Measurements from ENCODE around the gene GPR55. TPM values are rescaled to one million over a fixed set of nuclear protein-coding genes. Genes with fewer than 3 reads are reported as not detected.

Gene GPR55
- total RNA-seq, 1 experiment from 2014 or later: not detected

DNA sequence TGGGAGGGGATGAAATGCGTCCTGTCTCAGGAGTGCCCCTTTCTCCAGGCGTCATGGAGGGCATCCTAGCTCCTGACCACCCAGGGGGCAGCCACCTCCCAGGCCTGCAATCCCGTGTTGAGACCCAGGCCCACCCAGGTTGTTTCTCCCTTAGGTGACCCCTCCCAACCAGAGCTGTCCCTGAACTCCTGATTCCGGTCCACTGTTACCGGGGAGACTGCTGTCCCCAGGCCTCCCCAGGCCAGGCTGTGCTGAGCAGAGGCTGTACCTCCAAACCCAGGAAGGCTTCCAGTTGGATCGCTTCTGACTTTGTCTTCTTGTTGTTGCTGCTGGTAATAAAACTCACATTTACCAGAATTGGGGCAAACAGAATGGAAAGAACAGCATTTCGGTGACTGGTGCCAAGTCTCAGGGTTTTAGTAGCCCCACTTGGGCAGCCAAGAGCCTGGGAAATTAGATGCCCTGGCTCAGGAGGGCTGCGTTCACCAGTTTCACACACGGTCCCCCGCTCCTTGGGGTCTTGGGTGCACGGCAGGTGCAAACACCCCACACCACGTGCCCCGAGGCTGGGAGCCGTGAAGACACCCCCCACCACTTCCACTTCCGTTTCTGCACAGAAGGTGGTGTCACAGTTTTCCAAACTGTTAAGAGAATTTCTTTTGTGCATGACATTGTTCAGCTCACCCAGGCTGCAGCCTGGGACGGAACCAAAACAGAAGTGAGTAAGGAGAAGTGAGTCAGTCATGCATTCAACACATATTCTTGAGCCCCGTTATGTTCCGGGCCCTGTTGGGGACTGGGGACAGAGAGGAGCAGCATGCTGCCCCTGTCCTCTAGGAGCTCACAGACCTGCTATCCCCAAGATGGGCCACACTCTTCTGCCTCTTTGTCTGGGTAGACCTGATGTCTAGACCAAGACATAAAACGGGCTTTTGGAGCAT lies 30.9 kb downstream of the GPR55 start (continued):
- no peak for TF ChIP-seq TEAD1 (CRISPR knock-in tag; IDR thresholded peaks at IDR 0.05)
- no peak for TF ChIP-seq TCF7 (CRISPR knock-in tag; IDR thresholded peaks at IDR 0.05; ENCODE audit: low read depth)
- no peak for TF ChIP-seq KAT7 (CRISPR knock-in tag; IDR thresholded peaks at IDR 0.05; ENCODE audit: borderline replicate concordance)
- no peak for TF ChIP-seq RELA (CRISPR knock-in tag; IDR thresholded peaks at IDR 0.05; ENCODE audit: borderline replicate concordance)
- TF ChIP-seq ATF6 (CRISPR knock-in tag; IDR thresholded peaks at IDR 0.05): no peak
- no peak for TF ChIP-seq HMGXB4 (CRISPR knock-in tag; IDR thresholded peaks at IDR 0.05)
- TF ChIP-seq MYBL2 (CRISPR knock-in tag; IDR thresholded peaks at IDR 0.05): no peak

DNA sequence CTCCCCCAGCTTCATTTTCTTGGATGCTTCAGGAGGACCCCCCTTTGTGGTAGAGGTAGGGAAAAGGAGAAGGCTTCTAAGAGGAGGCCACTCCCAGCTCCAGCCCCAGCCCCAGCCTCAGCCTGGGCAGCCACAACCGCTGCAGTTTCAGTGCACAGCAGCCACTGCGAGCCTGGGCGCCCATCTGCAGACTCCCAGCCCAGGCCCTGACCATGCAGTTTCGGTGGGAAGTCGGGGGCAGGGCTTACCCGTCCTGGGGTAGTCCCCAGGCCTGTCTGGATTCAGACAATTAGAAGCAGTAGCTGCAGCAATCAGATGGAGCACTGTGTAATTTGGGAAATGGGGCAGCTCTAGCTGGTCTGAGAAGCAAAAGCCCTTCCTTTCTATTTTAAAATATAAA lies 31.7 kb downstream of the GPR55 start:
- TF ChIP-seq, protein P1, sequence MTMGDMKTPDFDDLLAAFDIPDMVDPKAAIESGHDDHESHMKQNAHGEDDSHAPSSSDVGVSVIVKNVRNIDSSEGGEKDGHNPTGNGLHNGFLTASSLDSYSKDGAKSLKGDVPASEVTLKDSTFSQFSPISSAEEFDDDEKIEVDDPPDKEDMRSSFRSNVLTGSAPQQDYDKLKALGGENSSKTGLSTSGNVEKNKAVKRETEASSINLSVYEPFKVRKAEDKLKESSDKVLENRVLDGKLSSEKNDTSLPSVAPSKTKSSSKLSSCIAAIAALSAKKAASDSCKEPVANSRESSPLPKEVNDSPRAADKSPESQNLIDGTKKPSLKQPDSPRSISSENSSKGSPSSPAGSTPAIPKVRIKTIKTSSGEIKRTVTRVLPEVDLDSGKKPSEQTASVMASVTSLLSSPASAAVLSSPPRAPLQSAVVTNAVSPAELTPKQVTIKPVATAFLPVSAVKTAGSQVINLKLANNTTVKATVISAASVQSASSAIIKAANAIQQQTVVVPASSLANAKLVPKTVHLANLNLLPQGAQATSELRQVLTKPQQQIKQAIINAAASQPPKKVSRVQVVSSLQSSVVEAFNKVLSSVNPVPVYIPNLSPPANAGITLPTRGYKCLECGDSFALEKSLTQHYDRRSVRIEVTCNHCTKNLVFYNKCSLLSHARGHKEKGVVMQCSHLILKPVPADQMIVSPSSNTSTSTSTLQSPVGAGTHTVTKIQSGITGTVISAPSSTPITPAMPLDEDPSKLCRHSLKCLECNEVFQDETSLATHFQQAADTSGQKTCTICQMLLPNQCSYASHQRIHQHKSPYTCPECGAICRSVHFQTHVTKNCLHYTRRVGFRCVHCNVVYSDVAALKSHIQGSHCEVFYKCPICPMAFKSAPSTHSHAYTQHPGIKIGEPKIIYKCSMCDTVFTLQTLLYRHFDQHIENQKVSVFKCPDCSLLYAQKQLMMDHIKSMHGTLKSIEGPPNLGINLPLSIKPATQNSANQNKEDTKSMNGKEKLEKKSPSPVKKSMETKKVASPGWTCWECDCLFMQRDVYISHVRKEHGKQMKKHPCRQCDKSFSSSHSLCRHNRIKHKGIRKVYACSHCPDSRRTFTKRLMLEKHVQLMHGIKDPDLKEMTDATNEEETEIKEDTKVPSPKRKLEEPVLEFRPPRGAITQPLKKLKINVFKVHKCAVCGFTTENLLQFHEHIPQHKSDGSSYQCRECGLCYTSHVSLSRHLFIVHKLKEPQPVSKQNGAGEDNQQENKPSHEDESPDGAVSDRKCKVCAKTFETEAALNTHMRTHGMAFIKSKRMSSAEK (CRISPR knock-in tag; IDR thresholded peaks at IDR 0.05; ENCODE audit: borderline replicate concordance): no peak
- no peak for TF ChIP-seq JAZF1 (CRISPR knock-in tag; IDR thresholded peaks at IDR 0.05)
- TF ChIP-seq TP53 (CRISPR knock-in tag; IDR thresholded peaks at IDR 0.05): no peak
- TF ChIP-seq GABPB1 (CRISPR knock-in tag; IDR thresholded peaks at IDR 0.05): no peak
- TF ChIP-seq IRF2 (CRISPR knock-in tag; IDR thresholded peaks at IDR 0.05; ENCODE audit: borderline replicate concordance, low read depth): no peak
- no peak for TF ChIP-seq NFATC4 (CRISPR knock-in tag; IDR thresholded peaks at IDR 0.05)
- no peak for TF ChIP-seq NFYB (CRISPR knock-in tag; conservative IDR thresholded peaks at IDR 0.05; ENCODE audit: low read depth)
- TF ChIP-seq, protein P2, sequence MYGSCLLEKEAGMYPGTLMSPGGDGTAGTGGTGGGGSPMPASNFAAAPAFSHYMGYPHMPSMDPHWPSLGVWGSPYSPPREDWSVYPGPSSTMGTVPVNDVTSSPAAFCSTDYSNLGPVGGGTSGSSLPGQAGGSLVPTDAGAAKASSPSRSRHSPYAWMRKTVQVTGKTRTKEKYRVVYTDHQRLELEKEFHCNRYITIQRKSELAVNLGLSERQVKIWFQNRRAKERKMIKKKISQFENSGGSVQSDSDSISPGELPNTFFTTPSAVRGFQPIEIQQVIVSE (CRISPR knock-in tag; IDR thresholded peaks at IDR 0.05; ENCODE audit: borderline replicate concordance): no peak
- no peak for TF ChIP-seq TCF7 (CRISPR knock-in tag; IDR thresholded peaks at IDR 0.05; ENCODE audit: low read depth)
- TF ChIP-seq FOXP1 (CRISPR knock-in tag; IDR thresholded peaks at IDR 0.05; ENCODE audit: borderline replicate concordance): no peak
- TF ChIP-seq ATF3 (CRISPR knock-in tag; conservative IDR thresholded peaks at IDR 0.05): no peak
- no peak for TF ChIP-seq KAT7 (CRISPR knock-in tag; IDR thresholded peaks at IDR 0.05; ENCODE audit: borderline replicate concordance)
- POLR2A ChIA-PET: interaction anchor here (0.6 kb wide), 1 partner anchor 22 kb away, joined by 4 read pairs; no protein-coding TSS in a partner anchor
- Mint-ChIP-seq H3K36me3 (no peaks in the 10 kb centered on the region), H3K4me1 (peaks cover 15% of the 10 kb centered on the region), H3K9me3 (0 out of 2 replicates have a peak, but pooled peaks cover 3% of the 10 kb centered on the region), H3K27me3 (ENCODE audit: low read depth) (no peaks in the 10 kb centered on the region; the same call in 1 of the 2 replicates), H3K4me3 (no peak overlapping the region), H3K27ac (no peak overlapping the region)
- DNase-seq (ENCODE audit: low spot score) (no peak), ATAC-seq (peak; percentile 71)
- CTCF ChIA-PET: interaction anchor here (0.7 to 3.1 kb wide), 4 partner anchors 9 to 44 kb away, joined by 3 to 14 read pairs (median 7); partner anchors contain the start of gene GPR55

Measured in WTC11 (cell line).